Eye (tissue), 1 donor: ENCODE measurements around the gene PROCR.
"Not testable (repeated sequence)": the region's sequence is repeated elsewhere in the genome, so short reads cannot be mapped to it uniquely, and the experiment has no call there.

ENCODE experiments used
- DNase-seq: peaks from one replicate; pipeline ENCODE4 v3.0.0-alpha.2; 2015

Gene PROCR

GRCh38 chr20:35165221-35166185, 6.4 kb upstream of the PROCR start:
- DNase-seq = no peak

GRCh38 chr20:35166242-35166830, 5.5 kb upstream of the PROCR start:
- DNase-seq = peak; percentile 40

- DNase-seq = no peak
Measured at GRCh38 chr20:35167787-35168186, 4.1 kb upstream of the PROCR start.

- not testable (repeated sequence) for DNase-seq
Measured at GRCh38 chr20:35168701-35169409, 3.0 kb upstream of the PROCR start.

GRCh38 chr20:35171438-35171752, 477 bp upstream of the PROCR start:
- DNase-seq = no peak

- DNase-seq = no peak
Measured at GRCh38 chr20:35172434-35172806, 548 bp downstream of the PROCR start.

- no peak for DNase-seq
Measured at GRCh38 chr20:35173576-35174192, 1.8 kb downstream of the PROCR start.

GRCh38 chr20:35174458-35175216, 2.8 kb downstream of the PROCR start:
- peak; percentile 50 for DNase-seq

GRCh38 chr20:35176132-35176531, 4.3 kb downstream of the PROCR start:
- no peak for DNase-seq

- no peak for DNase-seq
Measured at GRCh38 chr20:35179292-35180212, 7.7 kb downstream of the PROCR start.

GRCh38 chr20:35180266-35180665, 8.4 kb downstream of the PROCR start:
- DNase-seq = no peak

- DNase-seq = no peak
Measured at GRCh38 chr20:35181731-35182130, 9.9 kb downstream of the PROCR start.

GRCh38 chr20:35186691-35187289, 14.9 kb downstream of the PROCR start:
- not testable (repeated sequence) for DNase-seq

GRCh38 chr20:35187584-35188190, 15.8 kb downstream of the PROCR start:
- DNase-seq = no peak

- DNase-seq = not testable (repeated sequence)
Measured at GRCh38 chr20:35189223-35189622, 17.4 kb downstream of the PROCR start.

GRCh38 chr20:35190556-35190955, 18.7 kb downstream of the PROCR start:
- no peak for DNase-seq

GRCh38 chr20:35191419-35192117, 19.7 kb downstream of the PROCR start:
- no peak for DNase-seq

GRCh38 chr20:35192118-35192872, 20.4 kb downstream of the PROCR start:
- no peak for DNase-seq
